Measurements from ENCODE around the gene CYP24A1. TPM values are rescaled to one million over a fixed set of nuclear protein-coding genes. Genes with fewer than 3 reads are reported as not detected.

CYP24A1 gene
- total and polyA plus RNA-seq, 2 donors (not counting 3 experiments of a cell fraction or from before 2014, with no cell fraction given), result not detected

DNA sequence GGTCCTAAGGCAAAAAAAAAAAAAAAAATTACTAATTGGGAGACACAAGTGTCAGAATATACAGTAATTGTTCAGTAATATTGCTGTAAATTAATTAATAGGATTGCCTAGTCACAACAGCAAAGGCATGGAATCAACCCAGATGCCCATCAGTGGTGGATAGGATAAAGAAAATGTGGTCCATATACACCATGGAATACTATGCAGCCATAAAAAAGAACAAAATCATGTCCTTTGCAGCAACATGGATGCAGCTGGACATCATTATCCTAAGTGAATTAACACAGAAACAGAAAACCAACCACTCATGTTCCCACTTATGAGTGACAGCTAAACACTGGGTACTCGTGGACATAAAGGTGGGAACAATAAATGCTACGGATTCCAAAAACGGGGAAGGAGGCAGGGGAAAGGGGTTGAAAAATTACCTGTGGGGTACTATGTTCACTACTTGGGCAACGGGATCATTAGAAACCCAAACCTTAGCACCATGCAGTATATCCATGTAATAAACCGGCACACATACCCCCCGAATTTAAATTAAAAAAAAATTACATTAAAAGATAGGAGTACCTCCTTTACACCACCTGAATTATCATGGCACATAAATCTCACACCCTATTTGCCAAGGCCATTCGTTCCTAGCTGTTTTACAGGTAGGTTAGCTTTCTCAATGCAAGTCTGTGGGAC is 33.4 kb upstream of the CYP24A1 start:
- Histone ChIP-seq H3K79me2 (ENCODE audit: control insufficient read depth, insufficient read depth, low read length) (peaks cover 38% of the 10 kb centered on the region), H3K9me3 (replicated peaks; ENCODE audit: control insufficient read depth, insufficient read depth, low read length) (no peaks in the 10 kb centered on the region), H2AFZ (ENCODE audit: low read depth, low read length) (no peak overlapping the region), H3K36me3 (ENCODE audit: control insufficient read depth in 2 of 2, extremely low read depth in 1 of 2, insufficient read depth in 2 of 2, low read length in 2 of 2) (no peaks in the 10 kb centered on the region), H3K4me1 (ENCODE audit: control insufficient read depth, extremely low read depth, insufficient read depth, low read length) (peaks cover 9% of the 10 kb centered on the region), H3K27me3 (ENCODE audit: control insufficient read depth in 2 of 2, insufficient read depth in 2 of 2, low read length in 2 of 2) (no peaks in the 10 kb centered on the region), H3K4me2 (ENCODE audit: insufficient read depth, low read length) (no peak overlapping the region), H3K27ac (ENCODE audit: insufficient read depth, low read depth, low read length) (no peak overlapping the region), H4K20me1 (replicated peaks; ENCODE audit: control insufficient read depth, extremely low read depth, insufficient read depth, low read length) (no peaks in the 10 kb centered on the region), H3K9ac (replicated peaks; ENCODE audit: extremely low read depth, insufficient read depth, low read length) (peak overlapping the region; percentile 97), H3K9me1 (replicated peaks; ENCODE audit: control insufficient read depth, extremely low read depth, insufficient read depth, low read length) (no peaks in the 10 kb centered on the region), H3K4me3 (replicated peaks in 1 of 3; ENCODE audit: insufficient read depth in 1 of 3, low read depth in 1 of 3, low read length in 3 of 3) (no peak overlapping the region)
- no peak for TF ChIP-seq JUN (IDR thresholded peaks at IDR 0.05; ENCODE audit: borderline replicate concordance, insufficient read depth, insufficient read length, low read depth)
- no peak for TF ChIP-seq POLR2A (IDR thresholded peaks at IDR 0.05; ENCODE audit: low read depth, low read length)
- TF ChIP-seq FOS (IDR thresholded peaks at IDR 0.05; ENCODE audit: borderline replicate concordance, insufficient read depth, low read length), result no peak
- TF ChIP-seq, protein P1, sequence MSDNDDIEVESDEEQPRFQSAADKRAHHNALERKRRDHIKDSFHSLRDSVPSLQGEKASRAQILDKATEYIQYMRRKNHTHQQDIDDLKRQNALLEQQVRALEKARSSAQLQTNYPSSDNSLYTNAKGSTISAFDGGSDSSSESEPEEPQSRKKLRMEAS (IDR thresholded peaks at IDR 0.05; ENCODE audit: insufficient read depth, insufficient read length), result no peak
- TF ChIP-seq EZH2 (IDR thresholded peaks at IDR 0.05; ENCODE audit: borderline replicate concordance, low read depth, low read length, severe bottlenecking), result no peak
- TF ChIP-seq, protein P2, sequence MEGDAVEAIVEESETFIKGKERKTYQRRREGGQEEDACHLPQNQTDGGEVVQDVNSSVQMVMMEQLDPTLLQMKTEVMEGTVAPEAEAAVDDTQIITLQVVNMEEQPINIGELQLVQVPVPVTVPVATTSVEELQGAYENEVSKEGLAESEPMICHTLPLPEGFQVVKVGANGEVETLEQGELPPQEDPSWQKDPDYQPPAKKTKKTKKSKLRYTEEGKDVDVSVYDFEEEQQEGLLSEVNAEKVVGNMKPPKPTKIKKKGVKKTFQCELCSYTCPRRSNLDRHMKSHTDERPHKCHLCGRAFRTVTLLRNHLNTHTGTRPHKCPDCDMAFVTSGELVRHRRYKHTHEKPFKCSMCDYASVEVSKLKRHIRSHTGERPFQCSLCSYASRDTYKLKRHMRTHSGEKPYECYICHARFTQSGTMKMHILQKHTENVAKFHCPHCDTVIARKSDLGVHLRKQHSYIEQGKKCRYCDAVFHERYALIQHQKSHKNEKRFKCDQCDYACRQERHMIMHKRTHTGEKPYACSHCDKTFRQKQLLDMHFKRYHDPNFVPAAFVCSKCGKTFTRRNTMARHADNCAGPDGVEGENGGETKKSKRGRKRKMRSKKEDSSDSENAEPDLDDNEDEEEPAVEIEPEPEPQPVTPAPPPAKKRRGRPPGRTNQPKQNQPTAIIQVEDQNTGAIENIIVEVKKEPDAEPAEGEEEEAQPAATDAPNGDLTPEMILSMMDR (IDR thresholded peaks at IDR 0.05; ENCODE audit: extremely low read depth in 1 of 2, insufficient read depth in 1 of 2, low read depth in 1 of 2, low read length in 2 of 2), result no peak
- no peak for TF ChIP-seq POLR2AphosphoS5 (IDR thresholded peaks at IDR 0.05; ENCODE audit: insufficient read depth, low read depth, low read length)
- TF ChIP-seq MYC (IDR thresholded peaks at IDR 0.05; ENCODE audit: low read depth, low read length), result no peak
- TF ChIP-seq GATA2 (IDR thresholded peaks at IDR 0.05; ENCODE audit: insufficient read depth, insufficient read length, low read depth, low read length), result no peak
- no peak for FAIRE-seq
- ChIA-PET POLR2A (no interaction called here), CTCF (interaction anchor here (0.6 to 2.3 kb wide), 14 partner anchors 8 to 440 kb away, joined by 3 to 14 read pairs (median 4); no protein-coding TSS in a partner anchor)
- no TSS peak for BruUV-seq (replicated peaks)
- no peak for DNase-seq (ENCODE audit: low read depth, low spot score)
- dilution Hi-C loops (cut with MboI; ENCODE audit: extremely low pct_ligation_motif_present, low sequenced_read_pairs), result no loop called here
- intact Hi-C loops (cut with micrococcal nuclease), result loop anchor here (5.0 kb wide), 1 partner anchor 270 kb away; the partner anchor contains the start of gene DOK5
